WTC11 (cell line): Measurements from ENCODE around the gene RXFP2. TPM values are rescaled to one million over a fixed set of nuclear protein-coding genes. Genes with fewer than 3 reads are reported as not detected.

Source experiments
- ATAC-seq: fragments of 200-7000 bp; cut with Tn5 transposase; 2 replicates; pipeline ENCODE4 v1.10.0; 2021; ENCODE audit warnings: mild to moderate bottlenecking, moderate library complexity
- CTCF ChIA-PET: fragments of 300-600 bp; sonication (Branson Sonifier 250); formaldehyde crosslinking; loops from one replicate; lab custom pipeline; 2021; ENCODE audit warnings: antibody characterized with exemption; lab: Charles Lee
- POLR2A ChIA-PET: fragments of 350-600 bp; sonication (Branson Sonifier 250); formaldehyde crosslinking; loops from one replicate; lab custom pipeline; 2021; ENCODE audit warnings: antibody characterized with exemption; lab: Charles Lee
- DNase-seq: peaks from one replicate; pipeline ENCODE4 v3.0.0; 2021; ENCODE audit warnings: low spot score
- H3K27ac Mint-ChIP-seq: 2 replicates; pipeline ENCODE4 v1.8.0; 2021; ENCODE audit warnings: mixed read lengths
- H3K27me3 Mint-ChIP-seq: 2 replicates; pipeline ENCODE4 v1.8.0; 2021; ENCODE audit warnings: low read depth, mild to moderate bottlenecking, moderate library complexity, mixed read lengths
- H3K36me3 Mint-ChIP-seq: 2 replicates; pipeline ENCODE4 v1.8.0; 2021; ENCODE audit warnings: mixed read lengths
- H3K4me1 Mint-ChIP-seq: 2 replicates; pipeline ENCODE4 v1.8.0; 2022; ENCODE audit warnings: mixed read lengths
- H3K4me3 Mint-ChIP-seq: 2 replicates; pipeline ENCODE4 v1.8.0; 2021; ENCODE audit warnings: mild to moderate bottlenecking, moderate library complexity, mixed read lengths
- H3K9me3 Mint-ChIP-seq: 2 replicates; pipeline ENCODE4 v1.8.0; 2021; ENCODE audit warnings: mixed read lengths
- CBFB ChIP-seq: sonication (generic); formaldehyde crosslinking; IDR thresholded peaks from 2 replicates; pipeline ENCODE4 v1.8.1; 2022; ENCODE audit warnings: mild to moderate bottlenecking, low read depth, missing genetic modification reagents
- CREB1 ChIP-seq: sonication (generic); formaldehyde crosslinking; IDR thresholded peaks from 2 replicates; pipeline ENCODE4 v1.8.0; 2023; ENCODE audit warnings: mild to moderate bottlenecking, missing genetic modification reagents
- CTCF ChIP-seq: fragments of 200-600 bp; IDR thresholded peaks from 2 replicates; pipeline ENCODE4 v1.8.0; 2022; ENCODE audit warnings: antibody characterized with exemption
- FOXJ3 ChIP-seq: sonication (generic); formaldehyde crosslinking; IDR thresholded peaks from 2 replicates; pipeline ENCODE4 v1.9.0; 2021; ENCODE audit warnings: missing genetic modification reagents, mild to moderate bottlenecking, borderline replicate concordance
- HMGA2 ChIP-seq: fragments of 250-450 bp; sonication (Bioruptor Pico); IDR thresholded peaks from 2 replicates; pipeline ENCODE4 v1.4.0; 2021; ENCODE audit warnings: mild to moderate bottlenecking, moderate library complexity
- HMGXB4 ChIP-seq: sonication (generic); formaldehyde crosslinking; IDR thresholded peaks from 2 replicates; pipeline ENCODE4 v1.8.1; 2023; ENCODE audit warnings: mild to moderate bottlenecking, moderate library complexity, missing genetic modification reagents
- MXD4 ChIP-seq: fragments of 250-450 bp; sonication (Bioruptor Pico); IDR thresholded peaks from 2 replicates; pipeline ENCODE4 v1.8.0; 2021; ENCODE audit warnings: mild to moderate bottlenecking, moderate library complexity, borderline replicate concordance
- NFE2L1 ChIP-seq: sonication (generic); formaldehyde crosslinking; IDR thresholded peaks from 2 replicates; pipeline ENCODE4 v1.8.1; 2023; ENCODE audit warnings: missing genetic modification reagents
- NFYB ChIP-seq: sonication (generic); formaldehyde crosslinking; conservative IDR thresholded peaks from 2 replicates; pipeline ENCODE4 v1.8.0; 2022; ENCODE audit warnings: low read depth, missing genetic modification reagents
- NR3C1 ChIP-seq: sonication (generic); formaldehyde crosslinking; conservative IDR thresholded peaks from 2 replicates; pipeline ENCODE4 v1.8.1; 2023; ENCODE audit warnings: low read depth, mild to moderate bottlenecking, missing genetic modification reagents
- RELA ChIP-seq: sonication (generic); formaldehyde crosslinking; IDR thresholded peaks from 2 replicates; pipeline ENCODE4 v1.8.1; 2022; ENCODE audit warnings: missing genetic modification reagents, mild to moderate bottlenecking, borderline replicate concordance
- RORB ChIP-seq: fragments of 250-450 bp; sonication (Bioruptor Pico); IDR thresholded peaks from 2 replicates; pipeline ENCODE4 v1.9.0; 2021; ENCODE audit warnings: mild to moderate bottlenecking
- TCF7 ChIP-seq: sonication (generic); formaldehyde crosslinking; IDR thresholded peaks from 2 replicates; pipeline ENCODE4 v1.8.0; 2022; ENCODE audit warnings: mild to moderate bottlenecking, low read depth, missing genetic modification reagents, moderate library complexity
- ZNF219 ChIP-seq: sonication (generic); formaldehyde crosslinking; IDR thresholded peaks from 2 replicates; pipeline ENCODE4 v1.8.0; 2023; ENCODE audit warnings: missing genetic modification reagents, mild to moderate bottlenecking, borderline replicate concordance
- ZNF281 ChIP-seq: sonication (generic); formaldehyde crosslinking; IDR thresholded peaks from 2 replicates; pipeline ENCODE4 v1.8.0; 2023; ENCODE audit warnings: mild to moderate bottlenecking, missing genetic modification reagents
- ZNF317 ChIP-seq: sonication (generic); formaldehyde crosslinking; IDR thresholded peaks from 2 replicates; pipeline ENCODE4 v1.8.1; 2023; ENCODE audit warnings: low read depth, mild to moderate bottlenecking, moderate library complexity, missing genetic modification reagents, borderline replicate concordance
- ZNF671 ChIP-seq: fragments of 250-450 bp; sonication (Bioruptor Pico); IDR thresholded peaks from 2 replicates; pipeline ENCODE4 v1.8.0; 2021; ENCODE audit warnings: mild to moderate bottlenecking
- total RNA-seq: library from RNA; stranded (reverse); gene quantifications from 3 replicates; pipeline ENCODE4 v1.2.3, GENCODE V29; 2021
- TF ChIP-seq, protein P1 (sequence below): sonication (generic); formaldehyde crosslinking; IDR thresholded peaks from 2 replicates; pipeline ENCODE4 v1.8.1; 2022; ENCODE audit warnings: mild to moderate bottlenecking, moderate library complexity, missing genetic modification reagents
- TF ChIP-seq, protein P2 (sequence below): fragments of 250-450 bp; sonication (Bioruptor Pico); conservative IDR thresholded peaks from 2 replicates; pipeline ENCODE4 v1.9.0; 2021; ENCODE audit warnings: mild to moderate bottlenecking
- TF ChIP-seq, protein P3 (sequence below): fragments of 250-450 bp; sonication (Bioruptor Pico); IDR thresholded peaks from 2 replicates; pipeline ENCODE4 v1.9.0; 2021; ENCODE audit warnings: mild to moderate bottlenecking, borderline replicate concordance

Gene RXFP2
- total RNA-seq, 1 experiment from 2014 or later, result not detected

DNA sequence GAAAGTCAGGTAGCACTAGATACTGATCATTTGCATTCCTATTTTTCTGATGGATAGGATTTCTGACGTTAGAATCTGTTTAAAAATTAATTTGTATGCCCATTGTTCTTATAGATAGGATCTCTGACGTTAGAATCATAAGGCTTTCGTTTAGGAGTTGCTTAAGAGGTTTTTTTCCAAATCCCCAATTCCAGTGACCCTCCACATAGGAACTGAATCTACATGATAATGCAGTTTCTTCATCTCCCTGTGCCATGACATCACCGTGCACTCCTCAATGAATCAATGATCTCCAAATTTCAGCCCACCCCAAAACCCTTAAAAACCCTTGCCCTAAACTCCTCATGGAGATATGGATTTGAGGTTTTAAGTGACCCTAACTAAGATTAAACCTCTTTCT lies 87.2 kb downstream of the RXFP2 start:
- TF ChIP-seq CBFB (CRISPR knock-in tag), result no peak
- TF ChIP-seq TCF7 (CRISPR knock-in tag), result no peak
- no peak for TF ChIP-seq ZNF671 (CRISPR knock-in tag)
- no peak for TF ChIP-seq CREB1 (CRISPR knock-in tag)
- TF ChIP-seq FOXJ3 (CRISPR knock-in tag), result no peak
- no peak for TF ChIP-seq ZNF219 (CRISPR knock-in tag)
- no peak for TF ChIP-seq NR3C1 (CRISPR knock-in tag)
- no peak for TF ChIP-seq CTCF
- no peak for TF ChIP-seq RELA
- TF ChIP-seq ZNF281, result no peak
- TF ChIP-seq NFE2L1, result no peak
- TF ChIP-seq NFYB, result no peak
- TF ChIP-seq ZNF317 (CRISPR knock-in tag), result no peak
- TF ChIP-seq, protein P1, sequence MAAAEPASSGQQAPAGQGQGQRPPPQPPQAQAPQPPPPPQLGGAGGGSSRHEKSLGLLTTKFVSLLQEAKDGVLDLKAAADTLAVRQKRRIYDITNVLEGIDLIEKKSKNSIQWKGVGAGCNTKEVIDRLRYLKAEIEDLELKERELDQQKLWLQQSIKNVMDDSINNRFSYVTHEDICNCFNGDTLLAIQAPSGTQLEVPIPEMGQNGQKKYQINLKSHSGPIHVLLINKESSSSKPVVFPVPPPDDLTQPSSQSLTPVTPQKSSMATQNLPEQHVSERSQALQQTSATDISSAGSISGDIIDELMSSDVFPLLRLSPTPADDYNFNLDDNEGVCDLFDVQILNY (CRISPR knock-in tag), result no peak
- TF ChIP-seq, protein P2, sequence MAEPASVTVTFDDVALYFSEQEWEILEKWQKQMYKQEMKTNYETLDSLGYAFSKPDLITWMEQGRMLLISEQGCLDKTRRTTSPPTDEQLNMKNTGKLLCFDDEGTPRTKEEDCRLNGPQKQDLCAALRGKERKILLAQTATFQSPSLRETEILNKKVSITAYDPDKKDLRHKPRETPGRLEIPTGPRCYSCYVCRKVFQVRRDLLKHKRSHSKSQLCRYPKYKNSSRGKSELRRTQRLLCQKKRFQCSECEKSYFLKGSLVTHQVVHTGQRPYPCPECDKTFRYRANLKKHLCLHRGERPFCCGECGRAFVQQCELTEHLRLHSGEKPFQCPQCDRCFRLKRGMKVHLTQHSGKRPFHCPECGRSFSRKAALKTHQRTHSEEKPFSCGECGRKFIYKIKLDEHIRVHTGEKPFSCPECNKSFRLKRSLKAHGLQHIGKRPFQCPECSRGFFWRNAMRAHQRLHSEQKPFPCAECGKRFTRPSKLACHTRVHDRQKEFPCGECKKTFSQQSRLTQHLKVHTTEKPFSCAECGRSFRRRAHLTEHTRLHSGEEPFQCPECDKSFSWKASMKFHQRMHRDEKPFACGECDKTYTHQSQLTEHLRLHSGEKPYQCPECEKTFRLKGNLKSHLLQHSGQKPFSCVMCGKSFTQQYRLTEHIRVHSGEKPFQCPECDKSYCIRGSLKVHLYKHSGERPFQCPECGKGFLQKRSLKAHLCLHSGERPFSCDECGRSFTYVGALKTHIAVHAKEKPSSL, result no peak
- no peak for TF ChIP-seq MXD4 (CRISPR knock-in tag)
- no peak for TF ChIP-seq HMGA2
- no peak for TF ChIP-seq RORB (CRISPR knock-in tag)
- no peak for TF ChIP-seq HMGXB4 (CRISPR knock-in tag)
- TF ChIP-seq, protein P3, sequence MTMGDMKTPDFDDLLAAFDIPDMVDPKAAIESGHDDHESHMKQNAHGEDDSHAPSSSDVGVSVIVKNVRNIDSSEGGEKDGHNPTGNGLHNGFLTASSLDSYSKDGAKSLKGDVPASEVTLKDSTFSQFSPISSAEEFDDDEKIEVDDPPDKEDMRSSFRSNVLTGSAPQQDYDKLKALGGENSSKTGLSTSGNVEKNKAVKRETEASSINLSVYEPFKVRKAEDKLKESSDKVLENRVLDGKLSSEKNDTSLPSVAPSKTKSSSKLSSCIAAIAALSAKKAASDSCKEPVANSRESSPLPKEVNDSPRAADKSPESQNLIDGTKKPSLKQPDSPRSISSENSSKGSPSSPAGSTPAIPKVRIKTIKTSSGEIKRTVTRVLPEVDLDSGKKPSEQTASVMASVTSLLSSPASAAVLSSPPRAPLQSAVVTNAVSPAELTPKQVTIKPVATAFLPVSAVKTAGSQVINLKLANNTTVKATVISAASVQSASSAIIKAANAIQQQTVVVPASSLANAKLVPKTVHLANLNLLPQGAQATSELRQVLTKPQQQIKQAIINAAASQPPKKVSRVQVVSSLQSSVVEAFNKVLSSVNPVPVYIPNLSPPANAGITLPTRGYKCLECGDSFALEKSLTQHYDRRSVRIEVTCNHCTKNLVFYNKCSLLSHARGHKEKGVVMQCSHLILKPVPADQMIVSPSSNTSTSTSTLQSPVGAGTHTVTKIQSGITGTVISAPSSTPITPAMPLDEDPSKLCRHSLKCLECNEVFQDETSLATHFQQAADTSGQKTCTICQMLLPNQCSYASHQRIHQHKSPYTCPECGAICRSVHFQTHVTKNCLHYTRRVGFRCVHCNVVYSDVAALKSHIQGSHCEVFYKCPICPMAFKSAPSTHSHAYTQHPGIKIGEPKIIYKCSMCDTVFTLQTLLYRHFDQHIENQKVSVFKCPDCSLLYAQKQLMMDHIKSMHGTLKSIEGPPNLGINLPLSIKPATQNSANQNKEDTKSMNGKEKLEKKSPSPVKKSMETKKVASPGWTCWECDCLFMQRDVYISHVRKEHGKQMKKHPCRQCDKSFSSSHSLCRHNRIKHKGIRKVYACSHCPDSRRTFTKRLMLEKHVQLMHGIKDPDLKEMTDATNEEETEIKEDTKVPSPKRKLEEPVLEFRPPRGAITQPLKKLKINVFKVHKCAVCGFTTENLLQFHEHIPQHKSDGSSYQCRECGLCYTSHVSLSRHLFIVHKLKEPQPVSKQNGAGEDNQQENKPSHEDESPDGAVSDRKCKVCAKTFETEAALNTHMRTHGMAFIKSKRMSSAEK (CRISPR knock-in tag), result no peak
- Mint-ChIP-seq H3K4me1 (peaks cover 28% of the 10 kb centered on the region), H3K27ac (no peak overlapping the region), H3K4me3 (no peak overlapping the region), H3K36me3 (no peaks in the 10 kb centered on the region), H3K9me3 (peaks cover 7% of the 10 kb centered on the region; the same call in 1 of the 2 replicates), H3K27me3 (no peaks in the 10 kb centered on the region)
- CTCF ChIA-PET, result no interaction called here
- ATAC-seq, result no peak
- POLR2A ChIA-PET, result no interaction called here
- no peak for DNase-seq
